GM12892 (cell line): Measurements from ENCODE around the gene BAX.

ENCODE experiments used
- DNase-seq: peaks from one replicate; pipeline ENCODE4 v3.0.0; 2011; ENCODE audit not compliant: insufficient read length
- FAIRE-seq: peaks from 2 replicates; lab custom pipeline; 2011; peaks lifted over from hg19 to GRCh38; lab: Jason Lieb, UNC
- POLR2A ChIP-seq: IDR thresholded peaks from 2 replicates; pipeline ENCODE4 v1.6.1; 2011; ENCODE audit warnings: low read depth, low read length, control low read depth
- POLR2AphosphoS5 ChIP-seq: IDR thresholded peaks from 2 replicates; pipeline ENCODE4 v1.6.1; 2011; ENCODE audit warnings: low read depth, low read length, control low read depth
- TAF1 ChIP-seq: IDR thresholded peaks from 2 replicates; pipeline ENCODE4 v1.6.1; 2011; ENCODE audit warnings: low read depth, mild to moderate bottlenecking, control low read depth, low read length, borderline replicate concordance

Gene BAX

DNA sequence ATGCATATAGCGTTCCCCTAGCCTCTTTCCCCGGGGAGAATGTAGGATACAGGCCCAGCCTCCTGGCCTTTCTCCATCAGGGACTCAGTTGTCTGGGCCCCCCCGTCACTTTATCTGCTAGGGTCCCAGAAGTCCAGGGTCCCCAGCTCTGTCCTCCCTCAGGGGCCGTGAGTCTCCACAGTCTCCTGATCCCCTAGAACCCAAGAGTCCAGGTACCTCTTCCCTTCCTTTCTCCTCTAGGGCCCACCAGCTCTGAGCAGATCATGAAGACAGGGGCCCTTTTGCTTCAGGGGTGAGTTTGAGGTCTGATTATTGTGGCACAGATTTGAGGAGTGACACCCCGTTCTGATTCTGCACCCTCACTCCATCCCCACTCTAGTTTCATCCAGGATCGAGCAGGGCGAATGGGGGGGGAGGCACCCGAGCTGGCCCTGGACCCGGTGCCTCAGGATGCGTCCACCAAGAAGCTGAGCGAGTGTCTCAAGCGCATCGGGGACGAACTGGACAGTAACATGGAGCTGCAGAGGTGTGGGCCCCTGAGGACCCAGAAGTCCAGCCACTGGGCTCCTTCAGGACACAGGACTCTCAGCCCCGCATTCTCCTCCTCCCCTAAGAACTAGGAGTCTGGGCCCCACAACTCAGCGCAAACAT lies 758 bp downstream of the BAX start:
- TF ChIP-seq POLR2A (no peak), TAF1 (no peak), POLR2AphosphoS5 (no peak)
- FAIRE-seq, result no peak

DNA sequence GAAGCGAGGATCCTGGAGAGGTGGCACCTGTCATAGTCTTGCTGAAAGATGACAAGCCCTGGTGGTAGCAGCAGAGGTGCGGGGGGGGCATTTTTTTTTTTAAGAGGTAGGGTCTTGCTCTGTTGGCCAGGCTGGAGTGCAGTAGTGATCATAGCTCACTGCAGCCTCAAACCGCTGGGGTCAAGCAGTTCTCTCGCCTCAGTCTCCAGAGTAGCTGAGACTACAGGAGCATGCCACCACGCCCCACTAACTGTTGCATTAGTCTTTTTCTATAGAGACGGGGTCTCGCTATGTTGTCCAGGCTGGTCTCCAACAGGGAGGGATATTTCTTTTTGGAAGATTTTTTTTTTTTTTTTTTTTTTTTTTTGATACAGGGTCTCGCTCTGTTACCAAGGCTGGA lies 3.3 kb downstream of the BAX start:
- FAIRE-seq (no peak), DNase-seq (no peak)
- TF ChIP-seq POLR2AphosphoS5 (no peak), TAF1 (no peak), POLR2A (no peak)

More for the DNA sequence above, 758 bp downstream of the BAX start:
- DNase-seq, result no peak

DNA sequence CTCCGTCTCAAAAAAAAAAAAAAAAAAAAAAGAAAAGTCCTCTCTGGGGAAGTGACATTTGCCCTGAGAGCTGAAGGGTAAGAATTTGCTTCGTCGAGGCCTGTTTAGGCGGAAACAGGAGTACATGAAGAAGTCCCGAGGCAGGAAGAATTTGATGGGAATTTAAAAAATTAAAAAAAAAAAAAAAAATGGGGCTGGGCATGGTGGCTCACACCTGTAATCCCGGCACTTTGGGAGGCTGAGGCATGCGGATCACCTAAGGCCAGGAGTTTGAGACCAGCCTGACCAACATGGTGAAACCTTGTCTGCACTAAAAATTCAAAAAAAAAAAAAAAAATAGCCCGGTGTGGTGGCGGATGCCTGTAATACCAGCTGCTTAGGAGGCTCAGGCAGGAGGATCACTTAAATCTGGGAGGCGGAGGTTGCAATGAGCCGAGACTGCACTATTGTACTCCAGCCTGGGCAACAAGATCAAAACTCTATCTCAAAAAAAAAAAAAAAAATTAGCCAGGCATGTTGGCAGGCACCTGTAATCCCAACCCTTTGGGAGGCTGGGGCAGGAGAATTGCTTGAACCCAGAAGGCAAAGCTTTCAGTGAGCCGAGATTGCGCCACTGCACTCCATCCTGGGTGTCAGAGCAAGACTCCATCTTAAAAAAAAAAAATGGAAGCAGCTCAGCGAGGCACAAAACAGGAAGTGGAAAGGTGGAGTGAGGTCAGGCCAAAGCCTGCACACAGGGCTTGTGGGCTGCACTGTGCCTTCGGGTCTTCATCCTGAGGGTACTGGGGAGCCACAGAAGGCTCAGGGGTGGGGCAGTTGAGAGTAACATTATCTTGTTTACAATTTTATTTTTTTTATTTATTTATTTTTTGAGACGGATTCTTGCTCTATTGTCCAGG lies 4.9 kb downstream of the BAX start:
- no peak for TF ChIP-seq POLR2A
- no peak for TF ChIP-seq TAF1
- no peak for TF ChIP-seq POLR2AphosphoS5
- FAIRE-seq (no peak), DNase-seq (no peak)

DNA sequence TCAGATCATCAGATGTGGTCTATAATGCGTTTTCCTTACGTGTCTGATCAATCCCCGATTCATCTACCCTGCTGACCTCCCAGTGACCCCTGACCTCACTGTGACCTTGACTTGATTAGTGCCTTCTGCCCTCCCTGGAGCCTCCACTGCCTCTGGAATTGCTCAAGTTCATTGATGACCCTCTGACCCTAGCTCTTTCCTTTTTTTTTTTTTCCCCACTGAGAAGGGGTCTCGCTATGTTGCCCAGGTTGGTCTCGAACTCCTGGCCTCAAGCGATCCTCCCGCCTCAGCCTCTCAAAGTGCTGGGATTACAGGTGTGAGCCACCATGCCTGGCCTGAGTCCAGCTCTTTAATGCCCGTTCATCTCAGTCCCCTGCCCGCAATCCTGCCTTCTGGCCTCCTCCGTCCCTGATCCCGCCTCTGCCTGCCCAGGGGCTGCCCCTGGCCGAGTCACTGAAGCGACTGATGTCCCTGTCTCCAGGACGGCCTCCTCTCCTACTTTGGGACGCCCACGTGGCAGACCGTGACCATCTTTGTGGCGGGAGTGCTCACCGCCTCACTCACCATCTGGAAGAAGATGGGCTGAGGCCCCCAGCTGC lies 6.5 kb downstream of the BAX start:
- DNase-seq (no peak), FAIRE-seq (no peak)
- TF ChIP-seq POLR2AphosphoS5, result no peak
- no peak for TF ChIP-seq POLR2A
- TF ChIP-seq TAF1, result no peak

DNA sequence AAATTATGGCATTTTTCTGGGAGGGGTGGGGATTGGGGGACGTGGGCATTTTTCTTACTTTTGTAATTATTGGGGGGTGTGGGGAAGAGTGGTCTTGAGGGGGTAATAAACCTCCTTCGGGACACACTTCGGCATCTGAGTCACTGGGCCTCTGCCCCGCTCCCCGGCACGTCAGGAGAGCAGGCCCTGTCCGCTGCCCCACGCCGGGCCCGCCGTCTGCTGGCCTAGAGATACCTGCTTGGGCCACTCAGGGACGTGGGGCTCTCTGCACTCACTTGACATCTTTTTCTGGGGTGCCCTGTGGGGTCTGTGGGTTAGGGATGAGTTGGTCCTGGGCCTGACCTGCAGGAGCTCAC lies 7.0 kb downstream of the BAX start:
- DNase-seq (no peak), FAIRE-seq (no peak)
- no peak for TF ChIP-seq TAF1
- TF ChIP-seq POLR2AphosphoS5, result no peak
- TF ChIP-seq POLR2A, result no peak

DNA sequence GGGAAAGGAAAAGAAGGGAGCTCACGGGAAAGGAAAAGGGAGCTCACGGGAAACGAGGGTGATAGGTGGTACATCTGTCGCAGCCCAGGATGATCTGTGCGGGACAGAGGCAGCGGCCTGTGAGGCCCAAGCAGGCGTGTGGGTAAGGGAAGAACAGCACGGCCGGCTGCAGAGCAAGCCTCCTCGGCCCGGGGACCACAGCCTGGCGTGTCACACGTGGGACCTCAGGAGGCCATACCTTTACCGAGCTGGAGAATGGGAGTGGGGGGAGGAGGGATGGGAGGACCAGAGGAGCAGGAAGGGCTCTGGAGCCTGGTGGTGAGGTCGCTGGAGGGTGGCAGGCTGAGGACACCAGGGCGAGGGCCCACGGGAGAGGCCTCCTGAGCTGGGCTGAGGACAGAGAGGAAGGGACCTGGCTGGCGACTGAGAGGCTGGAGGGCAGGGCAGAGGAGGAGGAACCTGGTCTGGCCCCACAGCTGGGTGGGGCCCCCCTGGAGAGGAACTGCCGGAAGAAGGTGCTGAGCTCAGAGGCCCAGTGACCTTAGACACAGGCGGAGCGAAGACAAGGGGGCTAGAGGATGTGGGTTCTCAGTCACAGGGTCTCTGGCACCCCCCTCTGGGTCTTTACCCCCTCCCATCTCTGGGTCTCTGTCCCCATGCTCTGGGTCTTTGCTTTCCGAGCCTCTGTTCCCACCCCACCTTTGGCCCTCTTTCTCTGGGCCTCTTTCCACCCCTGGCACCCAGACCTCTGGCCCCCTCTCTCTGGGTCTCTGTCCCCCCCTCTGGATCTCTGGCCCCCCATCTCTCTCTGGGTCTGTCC lies 7.6 kb downstream of the BAX start:
- DNase-seq, result peak; percentile 80
- peak; percentile 80 for FAIRE-seq

DNA sequence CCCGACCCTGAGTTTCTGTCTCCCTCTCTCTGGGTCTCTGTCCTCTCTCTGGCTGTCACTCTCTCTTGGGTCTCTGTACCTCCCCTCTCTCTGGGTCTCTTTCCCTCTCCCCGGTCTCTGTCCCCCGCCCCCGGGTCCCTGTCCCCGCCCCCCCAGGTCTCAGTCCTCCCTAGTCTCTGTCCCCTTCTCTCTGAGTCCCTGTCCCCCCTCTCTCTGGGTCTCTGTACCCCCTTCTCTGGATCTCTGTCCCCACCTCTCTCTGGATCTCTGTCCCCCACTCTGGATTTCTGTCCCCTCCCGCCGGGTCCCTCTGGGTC lies 8.1 kb downstream of the BAX start:
- DNase-seq (no peak), FAIRE-seq (no peak)
- TF ChIP-seq POLR2A, result no peak; the same call in 1 of the 2 replicates
- TF ChIP-seq TAF1, result no peak
- TF ChIP-seq POLR2AphosphoS5, result no peak

More for the DNA sequence above, 7.6 kb downstream of the BAX start:
- TF ChIP-seq POLR2A (peak; percentile 84), POLR2AphosphoS5 (peak; percentile 91), TAF1 (peak; percentile 27; the same call in 1 of the 2 replicates)

DNA sequence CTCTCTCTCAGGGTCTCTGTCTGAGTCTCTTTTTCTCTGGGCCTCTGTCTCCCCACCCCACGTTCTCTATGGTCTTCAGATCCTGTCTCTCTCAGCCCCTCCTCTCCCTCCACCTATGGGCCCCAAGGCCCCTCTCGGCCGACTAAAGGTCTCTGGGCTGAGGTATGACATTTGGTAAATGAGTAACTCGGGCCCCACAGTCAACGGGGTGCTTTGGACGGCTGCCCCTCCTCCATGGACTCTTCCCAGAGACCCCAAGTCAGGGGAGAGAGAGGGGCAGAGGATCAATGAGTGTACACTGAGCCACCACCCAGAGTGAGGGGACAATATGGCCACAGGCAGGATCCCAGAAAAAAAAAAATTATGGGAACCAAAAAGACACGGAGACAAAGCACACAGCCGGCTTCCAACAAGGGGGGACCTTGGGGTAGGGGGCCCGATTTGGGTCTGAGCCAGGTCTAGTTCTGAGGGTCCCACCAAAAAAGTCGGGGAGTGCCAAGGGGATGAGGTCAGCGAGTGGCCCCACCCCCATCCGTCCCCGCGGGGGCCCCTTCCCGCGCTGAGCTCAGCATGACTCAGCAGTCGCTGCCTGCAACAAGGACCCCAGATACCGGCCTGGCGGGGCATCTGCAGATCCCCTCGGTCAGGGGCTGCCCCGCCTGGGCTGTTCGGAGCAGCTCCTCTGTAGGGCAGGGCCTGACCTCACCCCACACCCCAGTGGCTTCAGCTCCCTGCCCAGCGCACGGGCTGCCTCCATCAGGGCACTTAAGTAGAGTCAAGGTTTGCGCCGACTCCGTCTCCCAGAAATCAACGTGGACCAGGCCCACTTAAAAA lies 8.9 kb downstream of the BAX start:
- TF ChIP-seq POLR2A (peak; percentile 46; the same call in 1 of the 2 replicates), TAF1 (no peak; the same call in 1 of the 2 replicates)
- FAIRE-seq (peak; percentile 89), DNase-seq (peak; percentile 72)

DNA sequence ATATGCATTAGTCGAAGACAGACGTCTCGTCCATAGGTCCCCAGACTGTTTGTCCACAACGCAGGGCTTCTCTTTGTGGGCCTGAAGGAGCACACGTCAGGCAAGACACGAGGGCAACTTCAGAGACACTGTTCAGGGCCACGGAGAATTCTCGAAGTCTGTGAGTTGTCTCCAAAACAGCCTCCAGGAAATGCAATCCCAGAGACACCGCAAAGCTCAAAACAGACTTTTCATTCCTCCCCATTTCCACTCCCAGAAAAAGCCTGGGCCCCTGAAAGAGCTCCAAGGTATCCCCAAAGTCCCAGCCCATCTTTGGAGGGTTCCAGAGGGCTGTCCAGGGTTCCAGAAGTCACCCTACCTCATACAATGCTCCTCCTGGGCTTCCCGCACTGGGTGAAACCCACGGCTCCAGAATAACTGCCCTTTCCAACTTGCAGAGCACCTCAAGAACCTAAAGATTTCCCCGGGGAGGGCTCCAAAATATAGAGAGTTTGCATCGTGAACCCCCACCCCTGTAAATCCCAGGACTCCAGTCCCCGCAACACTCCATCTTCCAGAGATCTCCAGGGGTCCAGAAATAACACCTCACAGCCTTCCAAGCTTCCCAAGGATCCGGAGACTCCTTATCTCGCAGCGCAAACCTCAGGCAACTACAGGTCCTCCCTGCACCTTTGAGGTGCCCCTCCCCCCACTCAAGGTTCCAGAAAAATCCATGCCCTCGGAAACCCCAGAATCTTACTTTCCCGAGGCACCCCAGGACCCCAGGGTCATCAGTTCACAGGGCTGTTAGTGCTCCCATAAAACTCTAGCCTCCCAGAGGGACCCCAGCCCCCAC lies 9.7 kb downstream of the BAX start:
- FAIRE-seq, result peak; percentile 27
- TF ChIP-seq POLR2AphosphoS5 (no peak), TAF1 (no peak)
- DNase-seq, result no peak
